Small intestine (tissue), 7 donors: ENCODE measurements around the gene TLR3. TPM values are rescaled to one million over a fixed set of nuclear protein-coding genes. Genes with fewer than 3 reads are reported as not detected.

ENCODE experiments used
- DNase-seq, 2 donors: peaks; one replicate each; pipeline versions ENCODE4 v3.0.0 to v3.0.0-alpha.2; 2013
- FAIRE-seq: peaks from 2 replicates; lab custom pipeline; 2012; peaks lifted over from hg19 to GRCh38; lab: Jason Lieb, UNC
- H3K27ac ChIP-seq, 3 donors: one replicate each; pipeline ENCODE4 v1.5.1; 2013; ENCODE audit warnings: low read length in 2 of 3, mild to moderate bottlenecking in 2 of 3, control low read depth in 1 of 3, inconsistent platforms in 1 of 3, low read depth in 1 of 3, moderate library complexity in 1 of 3
- H3K27me3 ChIP-seq, 3 donors: one replicate each; pipeline ENCODE4 v1.6.1; 2013; ENCODE audit warnings: low read length in 3 of 3, inconsistent platforms in 1 of 3; ENCODE audit not compliant: control insufficient read depth in 3 of 3, insufficient read depth in 3 of 3
- H3K36me3 ChIP-seq, 3 donors: one replicate each; pipeline ENCODE4 v1.6.1; 2013; ENCODE audit warnings: low read length in 3 of 3, inconsistent platforms in 1 of 3, low read depth in 1 of 3, mild to moderate bottlenecking in 1 of 3, moderate library complexity in 1 of 3; ENCODE audit not compliant: control insufficient read depth in 3 of 3, insufficient read depth in 2 of 3
- H3K4me1 ChIP-seq, 3 donors: one replicate each; pipeline ENCODE4 v1.6.1; 2013; ENCODE audit warnings: low read length in 2 of 3, inconsistent platforms in 1 of 3, low read depth in 1 of 3, mild to moderate bottlenecking in 1 of 3, moderate library complexity in 1 of 3; ENCODE audit not compliant: control insufficient read depth in 3 of 3, insufficient read depth in 2 of 3
- H3K4me3 ChIP-seq, 3 donors: one replicate each; pipeline ENCODE4 v1.5.1; 2013; ENCODE audit warnings: low read length in 3 of 3, control low read depth in 1 of 3, inconsistent platforms in 1 of 3, low read depth in 1 of 3, mild to moderate bottlenecking in 1 of 3, moderate library complexity in 1 of 3
- H3K9me3 ChIP-seq, 2 donors: one replicate each; pipeline ENCODE4 v1.6.1; 2013; ENCODE audit warnings: low read depth in 1 of 2, low read length in 1 of 2; ENCODE audit not compliant: control insufficient read depth in 2 of 2, insufficient read depth in 1 of 2
- WGBS, 3 donors: extraction: QIAGEN DNeasy Blood & Tissue Kit; methylation state at CpG; one replicate each; pipeline ENCODE4 v1.1.7; 2013; 5-methylcytosine and 5-hydroxymethylcytosine counted together
- polyA plus RNA-seq, 4 donors: library from polyadenylated mRNA; stranded (reverse) in 3 of 4; unstranded in 1 of 4; fragments of 200-250 nt in 3 of 4; fragments of 120-200 nt in 1 of 4; gene quantifications; one replicate each; pipeline versions ENCODE4 v1.2.1 to v1.2.3, GENCODE V29; 2013
- donor health status: healthy with polysubstance abuse.
- donor health status: control.
- donor health status: control.
- donor health status: Bipolar disorder and iron deficiency.
- donor health status: healthy.

Gene TLR3
- polyA plus RNA-seq, 4 donors, result 2.7 to 5.4 (median 3.5) TPM

GRCh38 chr4:186081202-186081807 is 12.3 kb downstream of the TLR3 start:
- 84 to 91% (median 85%) methylated on average over 15 of the region's 15 CpGs for WGBS, 3 donors
- H3K9me3 ChIP-seq, result no peaks in the 10 kb centered on the region
- H3K4me3 ChIP-seq, result no peak overlapping the region
- peak in 1 of 2 donors; percentile 12 for DNase-seq
- H3K27ac ChIP-seq, result no peak overlapping the region
- H3K36me3 ChIP-seq, result peaks cover 0 to 6% (median 5%) of the 10 kb centered on the region in 3 donors
- H3K27me3 ChIP-seq, result no peaks in the 10 kb centered on the region
- FAIRE-seq, result no peak
- H3K4me1 ChIP-seq, result no peaks in the 10 kb centered on the region

DNA sequence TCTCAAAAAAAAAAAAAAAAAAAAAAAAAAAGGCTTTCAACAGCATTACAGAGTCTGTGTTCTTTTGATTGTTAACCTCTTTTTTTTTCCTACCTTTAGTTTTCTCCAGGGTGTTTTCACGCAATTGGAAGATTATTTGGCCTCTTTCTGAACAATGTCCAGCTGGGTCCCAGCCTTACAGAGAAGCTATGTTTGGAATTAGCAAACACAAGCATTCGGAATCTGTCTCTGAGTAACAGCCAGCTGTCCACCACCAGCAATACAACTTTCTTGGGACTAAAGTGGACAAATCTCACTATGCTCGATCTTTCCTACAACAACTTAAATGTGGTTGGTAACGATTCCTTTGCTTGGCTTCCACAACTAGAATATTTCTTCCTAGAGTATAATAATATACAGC is 13.3 kb downstream of the TLR3 start:
- no peak for DNase-seq
- Histone ChIP-seq H3K9me3 (no peaks in the 10 kb centered on the region), H3K4me1 (no peaks in the 10 kb centered on the region), H3K4me3 (no peak overlapping the region), H3K27me3 (no peaks in the 10 kb centered on the region), H3K36me3 (peaks cover 0 to 6% (median 5%) of the 10 kb centered on the region in 3 donors), H3K27ac (no peak overlapping the region)
- FAIRE-seq, result no peak
- 72 to 92% (median 84%) methylated on average over 4 of the region's 4 CpGs for WGBS, 3 donors

GRCh38 chr4:186088523-186088922 is 19.6 kb downstream of the TLR3 start:
- no peak overlapping the region for H3K4me3 ChIP-seq
- H3K9me3 ChIP-seq, result peaks cover 0 to 11% of the 10 kb centered on the region in 2 donors
- H3K27me3 ChIP-seq, result no peaks in the 10 kb centered on the region
- H3K27ac ChIP-seq, result no peak overlapping the region
- DNase-seq, result no peak
- H3K36me3 ChIP-seq, result peaks cover 0 to 2% (median 0%) of the 10 kb centered on the region in 3 donors
- FAIRE-seq, result no peak
- no peaks in the 10 kb centered on the region for H3K4me1 ChIP-seq

DNA sequence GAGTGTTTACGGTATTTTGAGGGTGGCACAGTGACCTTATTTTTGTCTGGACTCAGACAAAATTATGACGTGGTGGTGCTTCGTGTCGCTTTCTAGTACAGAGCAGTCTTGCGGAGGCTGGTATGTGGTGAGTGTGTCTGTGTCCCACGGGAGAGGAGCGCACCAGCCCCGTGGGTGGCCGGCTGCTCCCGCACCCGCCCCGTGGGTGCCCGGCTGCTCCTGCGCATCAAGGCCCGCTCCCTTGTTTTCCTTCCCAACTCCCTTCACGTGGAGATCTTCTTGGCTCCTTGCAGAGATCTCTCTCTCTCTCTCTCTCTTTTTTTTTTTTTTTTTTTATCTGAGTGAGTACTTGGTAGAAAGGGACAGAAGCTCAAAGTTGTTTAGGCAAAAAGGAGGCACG is 23.3 kb downstream of the TLR3 start:
- Histone ChIP-seq H3K9me3 (peaks cover 0 to 11% of the 10 kb centered on the region in 2 donors), H3K36me3 (no peaks in the 10 kb centered on the region), H3K27ac (no peak overlapping the region), H3K4me1 (no peaks in the 10 kb centered on the region), H3K27me3 (no peaks in the 10 kb centered on the region), H3K4me3 (no peak overlapping the region)
- FAIRE-seq, result no peak
- DNase-seq, result no peak
- 89 to 90% (median 90%) methylated on average over 17 of the region's 17 CpGs for WGBS, 3 donors

DNA sequence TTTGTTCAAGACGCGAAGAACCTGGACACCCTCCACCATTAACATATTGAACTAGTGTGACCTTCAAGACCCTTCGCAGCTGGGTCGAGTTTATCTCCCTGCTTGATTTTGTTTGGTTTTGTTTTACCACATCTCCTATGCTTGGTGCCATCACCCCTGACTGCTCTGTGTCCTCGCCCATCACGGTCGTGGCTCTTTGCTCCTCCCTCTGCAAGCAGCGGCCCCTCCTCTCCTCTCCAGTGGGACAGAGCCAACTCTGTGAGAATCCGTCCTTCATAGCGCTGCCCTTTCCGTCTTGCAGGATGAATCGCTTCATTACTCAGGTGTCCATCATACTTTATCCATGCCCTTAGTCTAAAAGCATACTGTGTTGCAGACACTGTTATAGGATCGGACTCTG is 26.4 kb downstream of the TLR3 start:
- no peak overlapping the region for H3K27ac ChIP-seq
- DNase-seq (no peak), FAIRE-seq (no peak)
- H3K4me3 ChIP-seq, result no peak overlapping the region
- H3K4me1 ChIP-seq, result no peaks in the 10 kb centered on the region
- no peaks in the 10 kb centered on the region for H3K27me3 ChIP-seq
- peaks cover 0 to 7% of the 10 kb centered on the region in 2 donors for H3K9me3 ChIP-seq
- no peaks in the 10 kb centered on the region for H3K36me3 ChIP-seq
- WGBS, 3 donors, result 38 to 67% (median 42%) methylated on average over 13 of the region's 13 CpGs

DNA sequence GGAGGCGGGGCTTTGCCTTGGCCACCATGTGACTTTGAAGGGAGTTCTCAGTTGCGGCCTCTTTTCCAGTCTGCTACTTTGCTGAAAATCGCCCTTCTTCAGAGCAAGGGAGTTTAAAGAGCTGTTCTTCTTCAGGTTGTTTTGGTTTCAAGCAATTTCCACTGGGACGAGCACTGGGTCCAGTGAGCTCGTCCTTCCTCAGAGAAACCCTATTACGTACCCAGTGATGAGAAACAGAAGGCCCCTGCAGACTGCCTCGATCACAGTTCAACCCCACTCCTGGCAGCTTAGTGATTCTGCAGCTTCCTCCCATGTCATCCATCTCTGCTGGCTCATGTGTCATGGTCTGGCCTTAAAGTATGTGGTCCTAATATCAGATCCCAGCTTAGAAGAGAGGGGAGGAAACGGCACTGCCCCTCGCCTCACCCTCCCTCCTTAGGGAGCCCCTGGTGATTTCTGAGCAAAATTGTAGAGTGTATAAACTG is 27.8 kb downstream of the TLR3 start:
- Histone ChIP-seq H3K27ac (no peak overlapping the region), H3K36me3 (no peaks in the 10 kb centered on the region), H3K27me3 (no peaks in the 10 kb centered on the region), H3K4me1 (no peaks in the 10 kb centered on the region), H3K4me3 (no peak overlapping the region), H3K9me3 (no peaks in the 10 kb centered on the region)
- FAIRE-seq (no peak), DNase-seq (no peak)
- 77 to 87% (median 80%) methylated on average over 9 of the region's 9 CpGs for WGBS, 3 donors

DNA sequence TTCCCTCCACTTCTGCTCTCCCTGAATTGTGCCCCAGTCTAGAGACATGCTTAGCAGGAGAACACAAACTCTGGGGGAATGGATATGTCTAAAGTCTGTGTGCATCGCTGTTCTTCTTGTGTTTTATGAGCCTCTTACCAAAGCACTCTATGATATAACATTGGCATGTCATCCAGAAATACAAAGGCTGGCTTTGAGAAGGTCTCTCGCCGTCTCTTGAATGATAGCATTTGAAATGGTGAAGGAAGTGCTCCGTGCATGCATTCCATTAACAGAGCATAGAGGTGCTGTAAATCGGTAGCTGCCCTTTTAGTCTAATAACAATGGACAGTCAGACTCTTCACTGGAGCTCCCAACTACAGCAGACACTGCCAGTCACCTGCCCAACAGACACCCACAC is 28.4 kb downstream of the TLR3 start:
- DNase-seq (no peak), FAIRE-seq (no peak)
- Histone ChIP-seq H3K27me3 (no peaks in the 10 kb centered on the region), H3K9me3 (no peaks in the 10 kb centered on the region), H3K36me3 (no peaks in the 10 kb centered on the region), H3K27ac (no peak overlapping the region), H3K4me1 (no peaks in the 10 kb centered on the region), H3K4me3 (no peak overlapping the region)
- 76 to 90% (median 81%) methylated on average over 5 of the region's 5 CpGs for WGBS, 3 donors

GRCh38 chr4:186102931-186103330 is 34.0 kb downstream of the TLR3 start:
- H3K27me3 ChIP-seq, result no peaks in the 10 kb centered on the region
- no peak overlapping the region for H3K4me3 ChIP-seq
- no peaks in the 10 kb centered on the region for H3K4me1 ChIP-seq
- H3K27ac ChIP-seq, result no peak overlapping the region
- H3K36me3 ChIP-seq, result peaks cover 0 to 3% (median 0%) of the 10 kb centered on the region in 3 donors
- H3K9me3 ChIP-seq, result no peaks in the 10 kb centered on the region
- FAIRE-seq (no peak), DNase-seq (no peak)
- 92 to 96% (median 93%) methylated on average over 12 of the region's 12 CpGs for WGBS, 3 donors
